HG03066 (cell line): Measurements from ENCODE around the gene DEF6.
"Not testable (repeated sequence)": the region's sequence is repeated elsewhere in the genome, so short reads cannot be mapped to it uniquely, and the experiment has no call there.

Source experiments
- ATAC-seq: cut with Tn5 transposase; IDR thresholded peaks from one replicate; pipeline ENCODE4 v1.9.1; 2021; ENCODE audit warnings: low read depth; ENCODE audit not compliant: unreplicated experiment

Gene DEF6

DNA sequence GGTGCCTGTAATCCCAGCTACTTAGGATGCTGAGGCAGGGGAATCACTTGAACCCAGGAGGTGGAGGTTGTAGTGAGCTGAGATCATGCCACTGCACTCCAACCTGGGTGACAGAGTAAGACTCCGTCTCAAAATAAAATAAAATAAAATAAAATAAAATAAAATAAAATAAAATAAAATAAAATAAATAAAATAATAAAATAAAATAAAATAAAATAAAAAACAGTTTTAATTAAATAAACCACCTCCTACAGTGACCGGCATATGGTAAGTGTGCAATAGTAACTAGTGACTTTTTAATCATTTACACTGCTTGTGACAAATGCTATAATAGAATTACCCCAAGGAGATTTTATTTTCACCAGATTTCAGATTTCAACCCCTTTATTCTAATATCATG lies 10.9 kb downstream of the DEF6 start:
- not testable (repeated sequence) for ATAC-seq

DNA sequence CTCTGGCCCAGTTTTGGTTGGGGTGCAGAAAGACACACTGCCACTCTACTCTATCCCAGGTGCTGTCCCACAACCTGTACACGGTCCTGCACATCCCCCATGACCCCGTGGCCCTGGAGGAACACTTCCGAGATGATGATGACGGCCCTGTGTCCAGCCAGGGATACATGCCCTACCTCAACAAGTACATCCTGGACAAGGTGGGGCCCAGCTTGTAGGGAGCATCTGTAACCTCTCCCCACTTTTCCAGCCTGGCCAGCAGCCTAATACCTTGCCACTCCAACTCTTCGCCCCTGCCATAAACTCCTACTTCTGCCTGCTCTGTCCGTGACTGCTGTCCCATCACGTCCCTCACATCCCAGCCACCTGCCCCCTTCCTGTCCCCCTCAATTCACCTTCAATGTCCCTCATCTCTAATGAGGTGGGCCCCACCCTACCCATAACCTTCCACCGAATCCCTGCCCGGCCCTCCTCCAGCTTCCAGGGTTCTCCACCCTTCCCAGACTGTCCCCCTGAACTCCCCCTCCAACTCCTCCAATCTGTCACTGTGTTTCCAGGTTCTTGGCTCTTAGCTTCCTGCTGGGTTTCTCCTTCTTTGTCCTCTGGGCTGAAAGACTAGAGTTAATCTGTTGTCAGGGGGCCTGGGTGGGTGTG lies 12.1 kb downstream of the DEF6 start:
- ATAC-seq, result no peak

DNA sequence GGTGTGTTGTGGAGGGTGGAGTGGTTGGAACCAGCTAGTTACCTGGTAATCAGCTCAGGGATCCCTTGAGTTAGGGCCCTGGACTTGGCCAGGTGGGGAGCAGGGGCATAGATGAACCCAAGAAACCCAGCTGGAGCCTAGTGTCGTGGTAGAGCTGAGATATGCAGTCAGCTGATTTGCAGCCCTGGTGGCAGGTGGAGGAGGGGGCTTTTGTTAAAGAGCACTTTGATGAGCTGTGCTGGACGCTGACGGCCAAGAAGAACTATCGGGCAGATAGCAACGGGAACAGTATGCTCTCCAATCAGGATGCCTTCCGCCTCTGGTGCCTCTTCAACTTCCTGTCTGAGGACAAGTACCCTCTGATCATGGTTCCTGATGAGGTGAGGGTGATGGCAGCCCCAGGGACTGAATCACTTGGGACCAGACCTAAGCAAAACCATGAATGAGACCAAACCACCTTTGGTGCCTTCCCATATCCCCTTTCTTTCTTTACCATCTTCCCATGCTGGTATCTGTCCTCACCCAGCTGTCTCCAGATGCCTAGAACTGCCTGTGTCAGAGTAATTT lies 12.7 kb downstream of the DEF6 start:
- no peak for ATAC-seq

DNA sequence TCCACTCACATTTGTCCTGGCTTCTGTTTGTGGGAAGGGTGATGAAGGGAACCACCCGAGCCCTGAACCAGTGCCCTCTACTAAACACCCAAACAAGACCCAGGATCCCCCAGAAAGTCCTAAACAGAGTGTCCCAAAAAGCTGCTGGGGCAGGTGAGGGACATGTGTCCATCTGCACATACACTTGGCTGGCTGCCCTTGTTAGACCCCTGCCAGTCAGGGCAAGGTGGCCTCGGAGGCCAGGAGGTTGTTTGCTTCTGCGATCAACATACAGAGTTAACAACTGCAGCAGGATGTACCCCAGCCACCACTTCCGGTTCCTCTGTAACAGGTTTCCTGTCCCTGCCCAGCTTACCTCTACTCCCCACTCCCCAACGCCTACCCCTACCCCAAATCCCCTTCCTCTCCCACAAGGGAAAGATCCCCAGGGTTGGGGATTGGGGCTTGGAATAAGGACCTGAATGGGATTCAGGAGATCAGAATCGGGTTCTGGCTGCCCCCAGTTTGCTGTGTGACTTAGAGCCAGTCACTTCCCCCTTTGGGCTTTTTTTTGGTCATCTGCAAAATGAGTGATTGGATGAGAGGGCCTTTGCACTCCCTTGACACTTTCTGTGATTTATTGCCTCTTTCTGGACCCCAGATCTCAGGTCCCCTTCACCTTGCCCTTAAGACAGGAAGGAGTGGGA lies 13.9 kb downstream of the DEF6 start:
- no peak for ATAC-seq

DNA sequence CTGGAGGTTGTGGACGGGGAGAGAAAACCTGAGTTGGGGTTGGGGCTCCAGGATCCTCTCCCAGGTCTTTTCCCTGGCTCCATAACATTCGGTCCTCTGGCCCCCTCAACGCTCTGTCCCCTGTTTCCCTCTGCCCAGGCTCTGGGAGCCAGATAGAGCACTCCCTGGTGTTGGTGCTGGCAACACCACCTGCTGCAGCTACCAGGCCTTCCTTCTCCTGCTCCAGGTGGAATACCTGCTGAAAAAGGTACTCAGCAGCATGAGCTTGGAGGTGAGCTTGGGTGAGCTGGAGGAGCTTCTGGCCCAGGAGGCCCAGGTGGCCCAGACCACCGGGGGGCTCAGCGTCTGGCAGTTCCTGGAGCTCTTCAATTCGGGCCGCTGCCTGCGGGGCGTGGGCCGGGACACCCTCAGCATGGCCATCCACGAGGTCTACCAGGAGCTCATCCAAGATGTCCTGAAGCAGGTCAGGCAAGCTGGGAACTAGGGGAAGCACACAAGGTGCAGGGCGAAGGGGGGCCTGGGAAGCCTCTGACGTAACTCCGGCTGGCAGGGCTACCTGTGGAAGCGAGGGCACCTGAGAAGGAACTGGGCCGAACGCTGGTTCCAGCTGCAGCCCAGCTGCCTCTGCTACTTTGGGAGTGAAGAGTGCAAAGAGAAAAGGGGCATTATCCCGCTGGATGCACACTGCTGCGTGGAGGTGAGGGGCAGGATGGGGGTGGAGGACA lies 14.6 kb downstream of the DEF6 start:
- ATAC-seq, result no peak

DNA sequence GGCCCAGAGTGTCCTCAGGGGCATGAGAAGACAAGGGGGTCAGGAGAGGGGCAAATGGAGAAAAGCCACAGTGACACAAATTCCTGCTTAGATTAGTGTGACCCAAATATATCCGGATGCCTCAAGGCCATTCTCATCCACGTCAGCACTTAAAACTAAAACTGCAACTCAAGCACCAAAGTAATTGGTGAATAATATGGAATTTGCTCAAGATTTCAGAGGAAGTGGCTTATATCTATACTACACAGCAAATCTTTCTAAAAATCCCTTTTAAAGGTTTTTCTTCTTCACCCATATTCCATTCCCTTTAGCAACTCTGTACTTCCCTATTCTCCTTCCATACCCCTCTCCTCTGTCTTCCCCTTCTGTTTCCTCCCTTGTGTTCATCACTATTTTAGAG lies 15.2 kb downstream of the DEF6 start:
- no peak for ATAC-seq

DNA sequence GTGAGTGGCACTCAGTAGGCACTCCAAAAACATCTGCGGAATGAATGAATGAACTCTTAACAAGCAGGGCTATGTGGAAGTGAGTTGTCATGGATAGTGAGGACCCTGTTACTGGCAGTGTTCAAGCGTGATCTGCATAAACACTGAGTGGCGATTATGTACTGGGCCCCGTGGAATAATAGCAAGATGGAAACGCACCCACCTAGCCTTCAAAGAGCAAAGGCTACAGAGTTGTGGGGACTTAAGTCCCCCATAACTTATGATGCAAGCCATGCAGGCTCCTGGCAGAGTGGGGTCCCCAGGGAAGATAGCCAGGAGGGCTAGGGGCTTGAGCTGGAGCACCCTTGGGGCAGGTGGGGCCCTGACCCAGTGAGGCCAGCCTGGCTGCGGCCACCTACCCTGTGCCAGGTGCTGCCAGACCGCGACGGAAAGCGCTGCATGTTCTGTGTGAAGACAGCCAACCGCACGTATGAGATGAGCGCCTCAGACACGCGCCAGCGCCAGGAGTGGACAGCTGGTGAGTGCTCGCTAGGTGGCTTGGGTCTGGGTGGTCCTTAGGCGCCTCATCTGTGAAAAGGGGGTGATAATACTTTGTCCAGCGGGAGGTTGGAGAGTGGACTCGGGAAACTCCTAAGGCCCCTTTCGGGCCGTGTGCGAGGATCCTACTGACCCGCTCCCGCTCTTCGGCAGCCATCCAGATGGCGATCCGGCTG lies 20.0 kb downstream of the DEF6 start:
- ATAC-seq, result no peak

DNA sequence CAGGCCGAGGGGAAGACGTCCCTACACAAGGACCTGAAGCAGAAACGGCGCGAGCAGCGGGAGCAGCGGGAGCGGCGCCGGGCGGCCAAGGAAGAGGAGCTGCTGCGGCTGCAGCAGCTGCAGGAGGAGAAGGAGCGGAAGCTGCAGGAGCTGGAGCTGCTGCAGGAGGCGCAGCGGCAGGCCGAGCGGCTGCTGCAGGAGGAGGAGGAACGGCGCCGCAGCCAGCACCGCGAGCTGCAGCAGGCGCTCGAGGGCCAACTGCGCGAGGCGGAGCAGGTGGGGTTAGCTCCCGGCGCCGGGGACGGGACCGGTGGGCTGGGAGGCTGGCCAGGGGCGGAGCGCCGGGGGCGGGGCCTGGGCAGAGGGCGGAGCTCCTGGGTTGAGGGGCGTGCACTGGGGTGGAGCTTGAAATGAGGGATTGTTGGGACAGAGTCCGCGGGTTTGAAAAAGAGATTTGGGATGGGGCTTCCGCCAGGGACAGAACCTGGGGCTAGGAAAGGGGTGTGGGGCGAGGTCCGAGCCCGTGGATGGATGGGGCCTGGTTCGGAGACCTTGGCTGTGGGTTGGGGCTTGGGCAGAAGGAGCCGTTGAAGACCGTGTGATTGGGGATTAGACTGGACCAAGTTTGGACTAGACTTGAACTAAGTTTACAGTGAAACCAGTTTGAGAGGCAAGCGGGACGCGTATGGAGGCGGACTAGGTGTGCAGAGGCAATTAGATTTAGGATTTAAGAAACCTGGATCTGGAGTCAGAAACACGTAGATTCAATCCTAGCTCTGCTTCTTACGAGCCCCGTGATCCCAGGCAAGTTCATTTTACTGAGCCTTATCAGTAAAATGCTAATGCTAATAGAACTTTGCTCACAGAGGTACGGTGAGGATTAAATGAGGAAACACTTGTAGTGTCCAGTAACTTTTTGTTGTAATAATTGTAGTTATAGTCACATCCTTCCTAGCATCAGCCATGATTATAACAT lies 20.9 kb downstream of the DEF6 start:
- ATAC-seq, result no peak

DNA sequence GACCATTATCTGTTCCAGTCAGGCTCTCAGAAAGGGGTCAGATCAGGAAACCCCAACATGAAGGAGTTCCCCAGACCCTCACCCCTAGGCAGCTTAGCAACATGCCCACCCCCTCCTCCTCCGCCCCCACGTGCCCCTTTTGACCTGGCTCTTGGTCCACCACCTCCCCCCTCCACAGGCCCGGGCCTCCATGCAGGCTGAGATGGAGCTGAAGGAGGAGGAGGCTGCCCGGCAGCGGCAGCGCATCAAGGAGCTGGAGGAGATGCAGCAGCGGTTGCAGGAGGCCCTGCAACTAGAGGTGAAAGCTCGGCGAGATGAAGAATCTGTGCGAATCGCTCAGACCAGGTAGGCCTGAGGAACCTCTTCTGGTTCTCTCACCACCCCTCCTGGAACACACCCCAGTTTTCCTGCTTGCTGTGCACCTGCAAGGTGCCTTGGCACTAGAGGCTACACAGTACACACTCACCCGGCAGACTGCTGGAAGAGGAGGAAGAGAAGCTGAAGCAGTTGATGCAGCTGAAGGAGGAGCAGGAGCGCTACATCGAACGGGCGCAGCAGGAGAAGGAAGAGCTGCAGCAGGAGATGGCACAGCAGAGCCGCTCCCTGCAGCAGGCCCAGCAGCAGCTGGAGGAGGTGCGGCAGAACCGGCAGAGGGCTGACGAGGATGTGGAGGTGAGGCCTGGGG lies 21.9 kb downstream of the DEF6 start:
- ATAC-seq, result no peak

DNA sequence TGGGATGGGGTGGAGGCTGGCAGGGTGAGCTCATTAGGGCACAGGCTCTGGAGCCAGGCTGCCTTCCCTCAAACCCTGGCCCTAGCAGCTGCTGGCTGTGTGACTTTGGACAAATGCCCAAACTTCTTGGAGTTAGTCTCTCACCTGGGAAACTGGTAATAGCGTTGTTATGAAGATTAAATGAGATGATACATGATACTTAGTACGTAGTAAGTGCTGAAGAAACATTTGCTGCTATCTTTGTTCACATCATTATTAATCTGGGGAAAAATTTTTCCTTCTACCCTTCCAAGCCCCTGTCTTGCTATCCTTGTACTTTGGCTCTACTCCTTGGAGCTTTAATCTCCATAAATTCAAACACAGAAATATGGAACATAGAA lies 22.4 kb downstream of the DEF6 start:
- no peak for ATAC-seq

DNA sequence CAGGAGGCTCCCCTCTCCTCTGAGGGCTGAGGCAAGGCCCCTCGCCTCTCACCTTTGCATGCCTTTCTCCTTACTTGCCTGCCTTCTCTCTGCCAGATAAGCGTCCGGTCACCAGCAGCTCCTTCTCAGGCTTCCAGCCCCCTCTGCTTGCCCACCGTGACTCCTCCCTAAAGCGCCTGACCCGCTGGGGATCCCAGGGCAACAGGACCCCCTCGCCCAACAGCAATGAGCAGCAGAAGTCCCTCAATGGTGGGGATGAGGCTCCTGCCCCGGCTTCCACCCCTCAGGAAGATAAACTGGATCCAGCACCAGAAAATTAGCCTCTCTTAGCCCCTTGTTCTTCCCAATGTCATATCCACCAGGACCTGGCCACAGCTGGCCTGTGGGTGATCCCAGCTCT lies 23.5 kb downstream of the DEF6 start:
- no peak for ATAC-seq

DNA sequence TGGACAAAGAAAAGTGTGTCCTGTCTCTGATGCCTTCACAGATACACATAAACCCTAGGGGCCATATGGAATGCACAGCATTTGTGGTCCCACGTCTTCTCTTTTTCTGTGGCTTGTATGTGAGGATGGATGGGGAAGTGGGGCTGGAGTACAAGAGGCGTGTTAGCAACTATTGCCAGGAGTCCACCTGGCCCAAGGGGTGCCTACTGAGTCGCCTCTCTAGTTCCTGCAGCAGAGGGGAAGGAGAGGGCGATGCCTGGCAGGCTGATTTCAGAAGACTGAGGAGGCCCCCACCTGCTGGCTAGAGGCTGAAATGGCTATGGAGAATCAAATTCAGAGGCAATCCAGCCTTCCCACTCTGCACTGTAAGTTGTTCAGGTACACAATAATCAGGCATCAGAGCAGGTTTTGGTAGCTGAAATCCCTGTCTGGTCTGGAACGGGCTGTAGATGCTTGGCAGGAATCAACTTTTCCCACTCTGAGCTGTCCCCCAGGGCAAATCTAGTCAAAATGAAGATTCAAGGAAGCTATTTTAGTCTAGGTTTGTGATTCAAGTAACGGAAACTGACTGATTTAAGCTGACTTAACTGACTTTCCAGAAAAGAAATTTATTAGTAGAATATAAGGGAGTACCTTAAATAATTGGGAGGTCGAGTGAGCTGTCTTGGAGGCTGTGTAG lies 29.9 kb downstream of the DEF6 start:
- no peak for ATAC-seq

DNA sequence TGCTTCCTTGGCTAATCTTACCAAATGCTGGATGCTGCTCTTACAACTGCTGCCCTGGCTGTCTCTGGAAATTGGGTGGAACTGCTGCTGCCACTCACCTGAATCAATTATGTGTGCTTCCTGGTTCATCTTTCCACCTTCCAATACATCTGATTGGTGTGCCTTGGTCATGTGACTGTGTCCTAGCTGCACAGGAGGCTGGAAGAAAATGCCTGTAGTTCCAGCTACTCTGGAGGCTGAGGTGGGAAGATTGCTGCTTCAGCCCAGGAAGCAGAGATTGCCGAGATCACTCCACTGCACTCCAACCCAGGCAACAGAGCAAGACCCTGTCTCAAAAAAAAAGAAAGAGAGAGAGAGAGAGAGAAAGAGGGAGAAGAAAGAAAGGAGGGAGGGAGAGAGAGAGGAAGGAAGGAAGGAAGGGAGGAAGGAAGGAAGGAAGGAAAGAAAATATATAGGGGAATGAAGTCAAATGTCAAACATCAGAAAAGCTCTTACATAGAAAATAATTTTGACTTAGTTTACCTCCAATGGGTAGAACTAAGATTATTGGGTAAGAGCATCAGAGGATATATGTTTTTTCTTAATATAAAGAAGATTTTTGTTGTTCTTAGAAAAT lies 30.6 kb downstream of the DEF6 start:
- ATAC-seq, result no peak

DNA sequence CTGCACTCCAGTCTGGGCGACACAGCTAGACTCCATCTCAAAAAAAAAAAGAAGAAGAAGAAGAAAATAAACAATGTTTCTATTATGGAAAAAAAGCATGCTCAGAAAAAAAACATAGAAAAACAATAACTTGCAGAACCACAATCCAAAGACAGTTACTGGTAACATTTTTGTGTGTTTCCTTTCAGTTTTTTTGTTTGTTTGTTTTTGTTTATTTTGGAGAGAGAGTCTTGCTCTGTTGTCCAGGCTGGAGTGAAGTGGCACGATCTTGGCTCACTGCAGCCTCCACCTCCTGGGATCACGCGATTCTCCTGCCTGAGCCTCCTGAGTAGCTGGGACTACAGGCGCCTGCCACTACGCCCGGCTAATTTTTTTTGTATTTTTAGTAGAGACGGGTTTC lies 31.3 kb downstream of the DEF6 start:
- not testable (repeated sequence) for ATAC-seq

DNA sequence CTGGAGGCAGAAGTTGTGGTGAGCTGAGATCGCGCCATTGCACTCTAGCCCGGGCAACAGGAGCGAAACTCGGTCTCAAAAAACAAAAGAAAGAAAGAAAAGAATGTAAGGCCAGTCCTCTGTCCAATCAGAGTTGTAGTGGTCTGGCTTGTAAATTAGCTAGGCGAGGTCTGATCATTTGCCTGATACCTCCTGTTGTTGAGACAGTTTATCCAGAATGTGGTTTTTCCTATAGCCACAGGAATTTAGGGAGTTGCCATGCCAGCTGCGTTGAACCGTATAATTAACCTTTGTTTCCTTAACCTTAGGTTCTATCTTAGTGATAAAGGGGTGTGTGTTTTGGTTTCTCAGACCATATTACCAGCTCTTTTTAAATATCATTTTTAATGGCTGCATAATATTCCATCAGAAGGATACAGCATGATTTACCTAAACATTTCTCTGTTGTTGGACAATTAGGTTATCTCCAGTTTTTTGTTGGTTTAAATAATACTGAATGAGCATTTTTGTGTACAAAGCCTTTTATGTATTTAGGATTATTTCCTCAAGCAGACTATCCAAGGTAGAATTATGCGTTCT lies 33.0 kb downstream of the DEF6 start:
- no peak for ATAC-seq

DNA sequence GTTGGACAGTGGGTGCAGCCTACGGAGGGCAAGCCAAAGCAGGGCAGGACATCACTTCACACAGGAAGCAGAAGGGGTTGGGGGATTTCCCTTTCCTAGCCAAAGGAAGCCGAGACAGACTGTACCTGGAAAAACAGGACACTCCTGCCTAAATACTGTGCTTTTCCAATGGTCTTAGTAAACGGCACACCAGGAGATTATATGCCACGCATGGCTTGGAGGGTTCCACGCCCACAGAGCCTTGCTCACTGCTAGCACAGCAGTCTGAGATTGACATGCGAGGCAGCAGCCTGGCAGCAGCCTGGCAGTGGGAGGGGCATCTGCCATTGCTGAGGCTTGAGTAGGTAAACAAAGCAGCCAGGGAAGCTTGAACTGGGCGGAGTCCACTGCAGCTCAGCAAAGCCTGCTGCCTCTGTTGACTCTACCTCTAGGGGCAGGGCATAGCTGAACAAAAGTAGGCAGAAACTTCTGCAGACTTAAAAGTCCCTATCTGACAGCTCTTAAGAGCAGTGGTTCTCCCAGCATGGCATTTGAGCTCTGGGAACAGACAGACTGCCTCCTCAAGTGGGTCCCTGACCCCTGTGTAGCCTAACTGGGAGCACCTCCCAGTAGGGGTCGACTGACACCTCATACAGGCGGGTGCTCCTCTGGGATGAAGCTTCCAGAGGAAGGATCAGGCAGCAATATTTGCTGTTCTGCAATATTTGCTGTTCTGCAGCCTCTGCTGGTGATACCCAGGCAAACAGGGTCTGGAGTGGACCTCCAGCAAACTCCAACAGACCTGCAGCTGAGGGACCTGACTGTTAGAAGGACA lies 34.7 kb downstream of the DEF6 start:
- ATAC-seq, result not testable (repeated sequence)

DNA sequence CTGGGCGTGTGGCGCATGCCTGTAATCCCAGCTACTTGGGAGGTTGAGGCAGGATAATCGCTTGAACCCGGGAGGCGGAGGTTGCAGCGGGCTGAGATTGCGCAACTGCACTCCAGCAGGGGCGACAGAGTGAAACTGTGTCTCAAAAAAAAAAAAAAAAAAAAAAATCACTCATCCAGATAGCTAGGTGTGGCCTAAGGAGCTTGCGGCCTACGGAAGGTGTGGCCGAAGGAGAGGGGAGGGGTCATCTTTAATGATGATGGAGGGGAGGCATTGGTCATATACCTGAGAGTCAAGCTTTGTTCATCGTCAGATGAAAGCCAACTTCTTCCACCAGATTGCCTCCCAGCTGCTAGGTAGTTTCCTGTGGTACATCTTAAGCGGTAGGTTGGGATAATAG lies 43.9 kb downstream of the DEF6 start:
- ATAC-seq, result no peak
